ENCODE measurements around the gene IL17REL. TPM values are rescaled to one million over a fixed set of nuclear protein-coding genes. Genes with fewer than 3 reads are reported as not detected.

The IL17REL gene
- total RNA-seq, 6 donors from 2014 or later = 0.06 TPM; not detected in 5

DNA sequence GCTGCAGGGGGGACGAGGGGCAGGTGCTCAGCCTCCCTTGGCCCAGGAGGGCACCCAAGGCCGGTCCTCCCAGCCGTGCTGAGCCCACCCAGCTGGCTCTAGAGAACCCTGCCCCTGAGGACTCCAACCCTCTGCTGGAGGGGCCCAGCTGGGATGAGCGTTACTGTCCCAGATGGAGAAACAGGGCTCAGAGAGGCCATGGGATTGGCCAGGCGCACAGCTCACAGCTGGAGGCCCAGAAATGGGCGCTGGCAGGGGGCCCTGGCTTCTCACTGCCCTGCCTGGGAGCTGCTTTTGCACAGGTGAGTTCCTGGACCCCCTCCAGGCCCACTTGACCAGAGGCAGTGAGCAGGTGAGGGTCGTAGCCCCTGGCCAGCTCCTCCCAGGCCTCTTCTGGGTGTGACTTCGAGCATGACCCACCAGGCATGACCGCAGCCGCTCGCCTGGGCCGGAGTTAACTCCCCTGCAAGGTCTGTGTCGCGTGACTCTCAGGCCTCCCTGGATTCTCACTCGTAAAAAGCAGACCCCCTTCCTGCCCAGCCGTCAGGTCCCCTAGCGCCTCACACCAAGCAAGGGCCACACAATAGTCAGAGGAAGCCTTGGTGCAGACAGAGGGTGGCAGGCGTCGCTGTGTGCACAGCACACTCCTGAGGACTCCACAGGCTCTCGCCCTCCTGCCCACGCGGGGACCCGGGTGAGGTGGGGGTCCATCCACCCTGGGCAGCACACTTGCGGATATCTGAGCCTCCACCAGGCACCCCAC is 19.7 kb upstream of the IL17REL start:
- peak in 1 of 2 donors; percentile 69 for DNase-seq
- peaks cover 5 to 17% (median 11%) of the 10 kb centered on the region in 4 donors for H3K4me1 ChIP-seq
- no peaks in the 10 kb centered on the region for H3K27me3 ChIP-seq
- no peaks in the 10 kb centered on the region for H3K36me3 ChIP-seq
- H3K4me3 ChIP-seq = no peak overlapping the region
- ATAC-seq (ENCODE audit: low FRiP score in 2 of 2) = no peak
- no peaks in the 10 kb centered on the region for H3K9me3 ChIP-seq
- H3K27ac ChIP-seq = no peak overlapping the region
- 88 to 91% methylated on average over 11 to 23 of the region's 24 CpGs for WGBS, 2 donors
- TF ChIP-seq POLR2AphosphoS5 (IDR thresholded peaks at IDR 0.05) = no peak
- no peak for TF ChIP-seq POLR2A (IDR thresholded peaks at IDR 0.05)
- no peak for TF ChIP-seq EP300 (IDR thresholded peaks at IDR 0.05)
- TF ChIP-seq, protein P1, sequence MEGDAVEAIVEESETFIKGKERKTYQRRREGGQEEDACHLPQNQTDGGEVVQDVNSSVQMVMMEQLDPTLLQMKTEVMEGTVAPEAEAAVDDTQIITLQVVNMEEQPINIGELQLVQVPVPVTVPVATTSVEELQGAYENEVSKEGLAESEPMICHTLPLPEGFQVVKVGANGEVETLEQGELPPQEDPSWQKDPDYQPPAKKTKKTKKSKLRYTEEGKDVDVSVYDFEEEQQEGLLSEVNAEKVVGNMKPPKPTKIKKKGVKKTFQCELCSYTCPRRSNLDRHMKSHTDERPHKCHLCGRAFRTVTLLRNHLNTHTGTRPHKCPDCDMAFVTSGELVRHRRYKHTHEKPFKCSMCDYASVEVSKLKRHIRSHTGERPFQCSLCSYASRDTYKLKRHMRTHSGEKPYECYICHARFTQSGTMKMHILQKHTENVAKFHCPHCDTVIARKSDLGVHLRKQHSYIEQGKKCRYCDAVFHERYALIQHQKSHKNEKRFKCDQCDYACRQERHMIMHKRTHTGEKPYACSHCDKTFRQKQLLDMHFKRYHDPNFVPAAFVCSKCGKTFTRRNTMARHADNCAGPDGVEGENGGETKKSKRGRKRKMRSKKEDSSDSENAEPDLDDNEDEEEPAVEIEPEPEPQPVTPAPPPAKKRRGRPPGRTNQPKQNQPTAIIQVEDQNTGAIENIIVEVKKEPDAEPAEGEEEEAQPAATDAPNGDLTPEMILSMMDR (IDR thresholded peaks at IDR 0.05) = no peak

DNA sequence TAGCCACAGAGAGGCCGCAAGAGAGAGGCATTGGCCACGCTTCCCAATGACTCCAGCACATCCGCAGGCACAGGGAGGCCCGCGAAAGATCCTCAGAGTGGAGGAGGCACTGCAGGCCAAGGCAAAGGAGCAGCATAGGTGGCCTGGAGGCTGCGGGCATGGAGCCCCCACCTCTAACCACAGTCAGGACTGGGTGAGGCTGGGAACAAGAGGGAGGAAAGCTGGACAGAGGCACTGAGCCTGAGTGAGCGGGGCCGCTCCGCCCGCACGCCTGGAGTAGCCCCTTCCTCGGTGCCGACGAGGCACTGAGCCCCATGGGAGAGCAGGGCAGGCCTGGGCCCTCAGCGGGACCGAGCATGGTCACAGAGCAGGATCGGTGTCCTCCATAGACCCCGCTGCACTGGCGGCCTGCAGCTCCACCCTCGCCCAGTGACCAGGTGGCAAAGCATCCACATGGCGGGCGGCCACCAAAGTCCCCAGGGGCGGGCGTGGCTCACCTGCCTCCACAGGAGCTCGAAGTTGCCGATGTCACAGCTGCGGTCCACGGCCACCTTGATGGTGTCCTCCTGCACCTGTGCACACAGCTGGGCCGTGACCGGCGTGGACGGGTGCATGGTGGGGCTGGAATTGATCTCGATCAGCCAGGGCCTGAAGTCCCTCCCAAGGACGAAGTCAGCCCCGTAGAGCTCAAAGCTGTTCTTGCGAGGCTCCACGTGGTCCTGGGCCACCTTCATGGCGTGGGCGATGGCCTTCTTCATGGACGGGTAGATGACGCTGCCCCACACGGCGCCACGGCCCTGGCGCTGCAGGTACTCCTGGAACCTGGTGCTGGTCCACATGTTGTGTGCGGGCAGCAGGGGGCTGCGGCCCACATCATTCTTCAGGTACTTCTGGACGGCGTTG is 18.9 kb upstream of the IL17REL start:
- Histone ChIP-seq H3K36me3 (no peaks in the 10 kb centered on the region), H3K27me3 (no peaks in the 10 kb centered on the region), H3K27ac (no peak overlapping the region), H3K4me1 (peaks cover 5 to 17% (median 11%) of the 10 kb centered on the region in 4 donors), H3K9me3 (no peaks in the 10 kb centered on the region), H3K4me3 (no peak overlapping the region)
- TF ChIP-seq POLR2A (IDR thresholded peaks at IDR 0.05) (no peak), POLR2AphosphoS5 (IDR thresholded peaks at IDR 0.05) (no peak), EP300 (IDR thresholded peaks at IDR 0.05) (no peak)
- TF ChIP-seq, protein P1 (IDR thresholded peaks at IDR 0.05) = no peak
- WGBS, 2 donors = 83 to 92% methylated on average over 10 to 22 of the region's 49 CpGs
- ATAC-seq (ENCODE audit: low FRiP score in 2 of 2) (no peak), DNase-seq (peak in 1 of 2 donors; percentile 84)

DNA sequence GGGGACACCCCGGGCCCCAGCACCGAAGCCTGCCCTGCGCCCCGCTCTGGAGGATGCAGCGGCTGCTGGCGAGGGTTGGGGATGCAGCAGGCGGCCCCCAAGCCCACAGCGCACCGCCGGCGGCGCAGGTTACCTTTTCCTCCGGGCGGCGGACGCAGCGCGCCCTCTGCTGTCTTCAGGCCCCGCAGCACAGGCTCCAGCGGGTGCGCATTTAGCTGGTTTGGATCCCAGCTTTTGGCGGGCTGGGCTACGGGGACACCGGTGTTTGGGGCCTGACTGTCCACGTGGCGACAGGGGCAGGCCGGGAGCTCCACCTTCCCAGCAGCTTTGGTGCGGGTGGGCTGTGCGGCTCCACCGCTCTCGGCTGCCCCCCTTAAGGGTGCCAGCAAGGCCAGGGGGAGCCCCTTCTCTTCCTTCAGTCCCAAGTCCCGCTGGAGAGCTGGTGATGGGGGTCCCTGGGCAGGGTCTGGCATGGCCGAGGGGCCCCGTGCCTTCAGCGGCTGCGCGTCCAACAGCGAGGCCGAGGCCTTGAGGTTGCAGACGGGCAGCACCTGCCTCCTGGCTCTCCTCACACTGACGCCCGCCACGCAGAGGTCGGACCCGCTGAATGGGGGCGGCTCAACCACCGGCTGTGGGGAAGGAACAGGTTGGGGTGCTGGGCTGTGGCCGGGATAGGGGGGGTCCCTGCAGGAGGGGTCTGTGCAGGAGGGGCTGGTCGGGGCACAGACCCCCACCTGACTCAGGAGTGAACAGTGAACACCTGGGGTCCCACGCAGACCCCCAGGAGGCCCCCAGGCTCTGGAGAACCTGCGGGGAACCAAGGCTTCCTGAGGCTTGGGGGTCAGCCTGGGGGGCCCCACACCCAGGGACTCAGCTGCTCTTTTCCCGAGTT is 18.0 kb upstream of the IL17REL start:
- Histone ChIP-seq H3K4me1 (peaks cover 5 to 17% (median 11%) of the 10 kb centered on the region in 4 donors), H3K9me3 (no peaks in the 10 kb centered on the region), H3K36me3 (no peaks in the 10 kb centered on the region), H3K27ac (no peak overlapping the region), H3K4me3 (no peak overlapping the region), H3K27me3 (no peaks in the 10 kb centered on the region)
- WGBS, 2 donors = 23 to 74% methylated on average over 11 to 42 of the region's 52 CpGs
- ATAC-seq (ENCODE audit: low FRiP score in 2 of 2) = peak; percentile 81 to 89
- TF ChIP-seq EP300 (IDR thresholded peaks at IDR 0.05) (no peak), POLR2AphosphoS5 (IDR thresholded peaks at IDR 0.05) (no peak), POLR2A (IDR thresholded peaks at IDR 0.05) (no peak)
- TF ChIP-seq, protein P1 (IDR thresholded peaks at IDR 0.05) = peak; percentile 73 to 97 (median 93)
- DNase-seq = peak; percentile 76 to 97

DNA sequence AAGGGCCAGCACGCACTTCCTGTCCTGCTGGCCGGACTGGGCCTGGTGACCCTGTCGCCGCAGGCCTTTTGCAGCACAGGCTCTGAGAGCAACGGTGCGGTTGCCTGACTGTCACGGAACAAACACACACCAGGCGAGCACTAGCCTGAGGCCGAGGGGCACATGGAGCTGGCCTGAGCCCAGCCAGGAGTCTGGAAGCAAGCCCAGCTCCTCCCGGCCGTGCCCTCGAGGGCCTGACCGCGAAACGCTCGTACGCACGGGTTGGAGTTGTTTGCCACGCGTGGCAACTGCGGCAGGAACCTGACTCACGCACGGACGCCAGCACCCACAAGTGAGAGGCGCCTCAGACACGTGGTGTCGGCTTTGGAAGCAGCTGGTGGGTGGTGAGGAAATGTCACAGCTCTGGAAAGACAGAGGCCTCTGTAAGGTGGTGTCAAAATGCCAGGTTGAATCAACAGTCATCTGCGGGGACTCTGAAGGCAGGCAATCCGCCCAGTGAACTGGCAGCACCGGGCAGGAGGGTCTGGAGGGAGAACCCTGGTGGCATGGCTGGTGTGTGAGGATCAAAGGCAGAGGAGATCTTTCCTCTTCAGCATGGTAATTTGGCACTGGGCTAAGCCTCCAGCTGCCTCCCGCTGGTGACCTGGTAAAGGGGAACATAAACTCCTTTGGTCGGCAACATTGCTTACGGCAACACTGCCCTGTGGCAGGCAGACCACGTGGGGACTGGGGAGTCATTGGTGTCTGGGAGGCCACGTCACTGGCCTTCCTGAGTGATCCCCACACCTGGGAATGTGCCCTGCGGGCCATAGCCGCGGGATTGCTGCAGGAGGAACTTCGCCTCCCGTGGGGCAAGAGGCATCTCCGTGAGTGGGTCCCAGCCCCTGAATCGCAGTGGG is 15.3 kb upstream of the IL17REL start:
- DNase-seq (peak; percentile 40 to 79), ATAC-seq (ENCODE audit: low FRiP score in 2 of 2) (peak in 1 of 2 donors; percentile 44)
- Histone ChIP-seq H3K27ac (no peak overlapping the region), H3K9me3 (no peaks in the 10 kb centered on the region), H3K27me3 (no peaks in the 10 kb centered on the region), H3K36me3 (no peaks in the 10 kb centered on the region), H3K4me3 (no peak overlapping the region), H3K4me1 (peaks cover 5 to 17% (median 11%) of the 10 kb centered on the region in 4 donors)
- 66 to 67% methylated on average over 27 to 38 of the region's 42 CpGs for WGBS, 2 donors
- TF ChIP-seq EP300 (IDR thresholded peaks at IDR 0.05) = no peak
- no peak for TF ChIP-seq POLR2AphosphoS5 (IDR thresholded peaks at IDR 0.05)
- TF ChIP-seq, protein P1 (IDR thresholded peaks at IDR 0.05) = no peak
- TF ChIP-seq POLR2A (IDR thresholded peaks at IDR 0.05) = no peak
